Muscle layer of duodenum (tissue), 2 donors: ENCODE data around the gene PSTPIP2.

Source experiments
- H3K27ac ChIP-seq: one replicate; pipeline ENCODE4 v1.7.0; 2013; ENCODE audit warnings: mild to moderate bottlenecking, low read length
- H3K27me3 ChIP-seq: one replicate; pipeline ENCODE4 v1.7.0; 2013; ENCODE audit warnings: low read depth, mild to moderate bottlenecking, control low read depth, low read length
- H3K36me3 ChIP-seq, 2 donors: one replicate each; pipeline ENCODE4 v1.7.0; 2013; ENCODE audit warnings: low read length in 2 of 2, control low read depth in 1 of 2, mild to moderate bottlenecking in 1 of 2; ENCODE audit not compliant: insufficient read depth in 2 of 2, control insufficient read depth in 1 of 2
- H3K4me1 ChIP-seq, 2 donors: one replicate each; pipeline ENCODE4 v1.7.0; 2013; ENCODE audit warnings: low read length in 2 of 2, mild to moderate bottlenecking in 2 of 2, control low read depth in 1 of 2, moderate library complexity in 1 of 2; ENCODE audit not compliant: insufficient read depth in 2 of 2, control insufficient read depth in 1 of 2
- H3K4me3 ChIP-seq, 2 donors: one replicate each; pipeline ENCODE4 v1.7.0; 2013; ENCODE audit warnings: low read length in 2 of 2, low read depth in 1 of 2, mild to moderate bottlenecking in 1 of 2
- H3K9me3 ChIP-seq, 2 donors: one replicate each; pipeline ENCODE4 v1.7.0; 2013; ENCODE audit warnings: low read length in 2 of 2, control low read depth in 1 of 2, mild to moderate bottlenecking in 1 of 2; ENCODE audit not compliant: control insufficient read depth in 1 of 2
- donor health status: healthy.

The PSTPIP2 gene, protein sequence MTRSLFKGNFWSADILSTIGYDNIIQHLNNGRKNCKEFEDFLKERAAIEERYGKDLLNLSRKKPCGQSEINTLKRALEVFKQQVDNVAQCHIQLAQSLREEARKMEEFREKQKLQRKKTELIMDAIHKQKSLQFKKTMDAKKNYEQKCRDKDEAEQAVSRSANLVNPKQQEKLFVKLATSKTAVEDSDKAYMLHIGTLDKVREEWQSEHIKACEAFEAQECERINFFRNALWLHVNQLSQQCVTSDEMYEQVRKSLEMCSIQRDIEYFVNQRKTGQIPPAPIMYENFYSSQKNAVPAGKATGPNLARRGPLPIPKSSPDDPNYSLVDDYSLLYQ

DNA sequence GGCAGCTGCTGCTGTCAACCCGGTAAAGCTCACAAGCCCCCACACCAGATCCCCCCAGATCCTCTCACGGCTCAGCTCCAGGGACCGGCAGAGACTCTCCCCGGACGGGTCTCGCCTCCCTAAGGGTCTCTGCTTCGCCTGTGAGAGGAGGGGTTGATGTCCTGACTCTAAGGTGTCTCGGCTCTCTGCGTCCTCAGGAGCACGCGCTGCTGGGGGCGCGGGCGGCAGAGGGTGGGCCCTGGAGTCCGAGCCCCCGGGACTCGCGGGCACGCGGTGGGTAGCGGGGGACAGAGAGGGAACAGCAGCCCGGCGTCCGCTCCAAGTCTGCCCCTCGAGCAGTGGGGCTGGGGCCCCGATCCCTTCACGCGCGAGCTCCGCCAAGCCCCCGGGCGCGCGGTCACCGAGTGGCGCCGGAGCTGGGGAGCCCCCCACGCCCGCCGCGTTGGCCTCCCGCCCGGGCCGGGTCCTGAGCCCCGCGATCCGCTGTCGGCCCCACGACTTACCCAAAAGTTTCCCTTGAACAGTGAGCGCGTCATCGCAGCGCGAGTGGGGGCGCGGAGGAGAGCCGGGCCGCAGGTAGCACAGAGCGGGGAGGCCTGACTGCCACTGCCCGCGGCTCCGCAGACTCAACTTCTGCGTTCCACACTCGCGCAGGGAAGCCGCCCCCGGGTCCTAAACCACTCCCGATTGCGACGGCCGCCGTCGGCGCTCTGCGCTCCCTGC, at the start of gene PSTPIP2:
Gene PSTPIP2, minus strand, starts transcription at position 608 of the 723 bp plus-strand sequence. Its CDS starts 72 bp downstream, at position 536.
- no peaks in the 10 kb centered on the region for H3K27me3 ChIP-seq
- no peaks in the 10 kb centered on the region for H3K36me3 ChIP-seq
- H3K27ac ChIP-seq: no peak within 1 kb of the TSS
- no peaks in the 10 kb centered on the region for H3K9me3 ChIP-seq
- H3K4me1 ChIP-seq: peaks cover 0 to 21% of the 10 kb centered on the region in 2 donors
- H3K4me3 ChIP-seq: peak within 1 kb of the TSS; percentile 65 to 90

DNA sequence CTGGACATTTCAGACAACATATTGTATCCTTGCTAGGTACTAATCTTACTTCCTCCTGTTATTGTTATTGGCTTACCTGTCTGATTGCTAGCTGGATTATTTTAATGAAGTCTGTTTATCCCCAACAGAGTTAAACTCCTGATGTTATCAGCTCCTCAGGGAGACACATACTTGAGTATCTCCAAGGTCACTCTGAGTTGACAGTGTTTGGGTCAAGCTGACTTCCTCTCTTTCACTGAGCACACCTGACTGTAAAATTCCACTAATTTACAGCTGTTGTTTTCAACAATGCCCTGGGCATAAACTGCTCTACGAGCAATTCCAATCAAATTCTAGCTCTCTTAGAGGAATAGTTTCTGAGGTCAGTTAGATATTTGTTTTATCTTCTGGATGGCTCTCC, 41.7 kb upstream of the PSTPIP2 start:
- H3K27ac ChIP-seq: no peak overlapping the region
- no peak overlapping the region for H3K4me3 ChIP-seq
- no peaks in the 10 kb centered on the region for H3K9me3 ChIP-seq
- no peaks in the 10 kb centered on the region for H3K27me3 ChIP-seq
- no peaks in the 10 kb centered on the region for H3K4me1 ChIP-seq
- peaks cover 11 to 35% of the 10 kb centered on the region in 2 donors for H3K36me3 ChIP-seq

DNA sequence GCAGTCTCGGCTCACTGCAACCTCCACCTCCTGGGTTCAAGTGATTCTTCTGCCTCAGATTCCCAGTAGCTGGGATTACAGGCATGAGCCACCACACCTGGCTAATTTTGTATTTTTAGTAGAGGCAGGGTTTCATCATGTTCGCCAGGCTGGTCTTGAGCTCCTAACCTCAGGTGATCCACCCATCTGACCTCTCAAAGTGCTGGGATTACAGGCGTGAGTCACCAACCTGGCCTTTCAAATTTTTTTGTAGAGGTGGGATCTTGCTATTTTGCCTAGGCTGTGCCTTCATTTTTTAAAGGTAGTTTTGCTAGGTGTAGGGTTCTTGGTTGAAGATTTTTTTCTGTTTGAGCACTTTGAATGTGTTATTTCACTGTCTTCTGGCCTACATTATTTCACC, 38.3 kb upstream of the PSTPIP2 start:
- H3K36me3 ChIP-seq: peaks cover 6 to 27% of the 10 kb centered on the region in 2 donors
- no peak overlapping the region for H3K4me3 ChIP-seq
- H3K4me1 ChIP-seq: no peaks in the 10 kb centered on the region
- no peaks in the 10 kb centered on the region for H3K9me3 ChIP-seq
- H3K27ac ChIP-seq: no peak overlapping the region
- no peaks in the 10 kb centered on the region for H3K27me3 ChIP-seq

DNA sequence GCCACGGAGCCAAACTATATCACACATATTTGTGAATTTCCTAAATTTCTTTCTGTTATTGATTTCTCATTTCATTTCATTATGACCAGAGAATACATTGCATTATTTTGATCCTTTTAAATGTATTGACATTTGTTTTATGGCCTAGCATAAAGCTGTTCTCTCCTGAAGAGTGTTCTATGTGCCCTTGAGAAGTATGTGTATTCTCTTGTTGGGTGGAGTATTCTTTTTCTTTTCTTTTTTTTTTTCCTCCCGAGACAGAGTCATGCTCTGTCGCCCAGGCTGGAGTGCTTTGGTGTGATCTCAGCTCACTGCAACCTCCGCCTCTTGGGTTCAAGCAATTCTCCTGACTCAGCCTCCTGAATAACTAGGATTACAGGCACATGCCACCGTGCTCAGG, 37.3 kb upstream of the PSTPIP2 start:
- H3K36me3 ChIP-seq: peaks cover 0 to 17% of the 10 kb centered on the region in 2 donors
- H3K9me3 ChIP-seq: no peaks in the 10 kb centered on the region
- H3K4me3 ChIP-seq: no peak overlapping the region
- no peaks in the 10 kb centered on the region for H3K27me3 ChIP-seq
- peaks cover 0 to 6% of the 10 kb centered on the region in 2 donors for H3K4me1 ChIP-seq
- no peak overlapping the region for H3K27ac ChIP-seq

DNA sequence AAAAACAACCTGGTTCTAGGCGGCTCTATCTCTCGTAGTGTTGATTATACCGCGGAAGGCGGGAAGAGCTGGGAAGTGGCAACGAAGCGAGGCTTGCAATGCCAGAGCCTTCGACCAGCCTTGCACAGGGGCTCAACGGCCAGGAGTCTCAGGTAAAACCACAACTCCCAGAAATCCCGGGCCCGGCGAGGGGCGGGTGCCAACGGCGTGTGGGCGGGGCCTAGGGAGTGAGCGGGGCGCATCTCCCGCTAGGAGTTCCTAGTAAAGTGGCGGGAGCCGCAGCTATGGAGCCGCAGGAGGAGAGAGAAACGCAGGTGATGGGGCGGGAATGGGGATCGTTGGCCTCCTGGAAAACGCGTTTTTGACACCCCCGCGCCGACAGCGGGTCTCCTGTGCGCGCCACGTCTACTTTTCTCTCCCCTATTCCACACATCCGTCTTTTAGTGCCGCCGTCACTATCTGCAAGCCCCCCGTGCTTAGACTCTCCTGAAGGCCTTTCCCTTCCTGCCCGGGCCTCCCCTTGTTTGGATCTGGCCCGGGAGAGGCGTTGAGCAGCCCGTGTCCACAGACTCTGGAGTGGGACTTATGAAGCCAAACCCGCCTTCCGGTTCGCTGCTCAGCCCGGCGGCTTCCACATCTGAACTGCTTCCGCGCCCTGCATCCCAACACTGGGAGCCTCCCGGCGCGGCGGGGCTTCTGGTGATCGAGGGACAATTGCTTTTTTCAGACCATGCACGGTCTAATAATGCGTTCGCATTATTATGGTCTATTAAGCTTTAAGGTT, 32.3 kb upstream of the PSTPIP2 start, which contains the start of gene HAUS1:
Gene HAUS1, plus strand, starts transcription at position 258 of the 784 bp plus-strand sequence. Its CDS starts 27 bp downstream, at position 285.
- no peaks in the 10 kb centered on the region for H3K27me3 ChIP-seq
- H3K4me3 ChIP-seq: peak within 1 kb of the TSS; percentile 89 to 97
- H3K9me3 ChIP-seq: no peaks in the 10 kb centered on the region
- peak within 1 kb of the TSS; percentile 61 for H3K27ac ChIP-seq
- H3K4me1 ChIP-seq: peaks cover 0 to 11% of the 10 kb centered on the region in 2 donors
- peaks cover 0 to under 1% of the 10 kb centered on the region in 2 donors for H3K36me3 ChIP-seq

- peaks cover 0 to 28% of the 10 kb centered on the region in 2 donors for H3K4me1 ChIP-seq
- H3K36me3 ChIP-seq: peaks cover 0 to 6% of the 10 kb centered on the region in 2 donors
- no peak overlapping the region for H3K4me3 ChIP-seq
- no peaks in the 10 kb centered on the region for H3K9me3 ChIP-seq
- no peaks in the 10 kb centered on the region for H3K27me3 ChIP-seq
- no peak overlapping the region for H3K27ac ChIP-seq
Observed at GRCh38 chr18:46099463-46099862, 27.4 kb upstream of the PSTPIP2 start.

DNA sequence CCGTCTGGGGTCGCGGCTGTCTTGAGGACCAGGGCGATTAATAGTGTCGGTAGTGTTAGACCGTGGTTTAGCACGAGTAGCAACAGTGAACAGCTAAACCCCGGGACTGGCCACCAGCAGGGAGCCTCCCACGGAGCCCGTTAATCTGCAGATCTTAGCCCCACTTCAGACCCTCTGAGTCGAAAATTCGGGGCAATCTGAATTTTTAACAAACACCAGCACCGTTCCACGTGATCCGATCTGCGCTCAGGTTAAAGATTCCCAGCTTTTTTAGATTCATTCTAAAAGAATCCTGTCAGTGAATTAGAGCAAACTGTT, 26.5 kb upstream of the PSTPIP2 start:
- Histone ChIP-seq H3K4me1 (peaks cover 0 to 28% of the 10 kb centered on the region in 2 donors), H3K27me3 (no peaks in the 10 kb centered on the region), H3K9me3 (no peaks in the 10 kb centered on the region), H3K4me3 (peak overlapping the region; percentile 88 to 98), H3K36me3 (peaks cover 0 to 10% of the 10 kb centered on the region in 2 donors), H3K27ac (peak overlapping the region; percentile 90)

- H3K9me3 ChIP-seq: no peaks in the 10 kb centered on the region
- H3K36me3 ChIP-seq: peaks cover 0 to 10% of the 10 kb centered on the region in 2 donors
- peaks cover 0 to 33% of the 10 kb centered on the region in 2 donors for H3K4me1 ChIP-seq
- H3K27me3 ChIP-seq: no peaks in the 10 kb centered on the region
- H3K27ac ChIP-seq: peak within 1 kb of the TSS; percentile 99
- H3K4me3 ChIP-seq: peak within 1 kb of the TSS; percentile 88 to 98
Observed at GRCh38 chr18:46097801-46098615, 25.9 kb upstream of the PSTPIP2 start, which contains the start of gene ATP5F1A. Gene ATP5F1A (minus strand): TSS chr18:46098296. CDS start chr18:46098231, 65 bp downstream.

DNA sequence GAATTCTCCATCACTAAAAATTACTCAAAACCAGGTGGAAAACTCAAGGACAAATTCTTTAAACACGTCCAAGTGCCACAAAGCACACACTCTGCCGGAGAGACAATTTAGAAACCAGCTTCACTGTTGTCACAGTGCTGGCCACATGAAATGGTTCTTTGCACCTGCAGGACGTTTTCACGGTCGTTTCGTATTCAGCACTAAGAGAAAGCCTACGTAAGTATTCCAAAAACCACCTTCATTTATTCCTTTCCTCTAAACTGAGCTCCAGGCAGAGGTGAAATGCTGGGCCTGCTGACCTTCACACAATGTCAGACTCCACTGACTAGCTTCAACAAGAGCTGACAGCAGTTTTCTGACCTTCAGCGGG, 25.4 kb upstream of the PSTPIP2 start:
- H3K4me1 ChIP-seq: peaks cover 0 to 33% of the 10 kb centered on the region in 2 donors
- H3K9me3 ChIP-seq: no peaks in the 10 kb centered on the region

DNA sequence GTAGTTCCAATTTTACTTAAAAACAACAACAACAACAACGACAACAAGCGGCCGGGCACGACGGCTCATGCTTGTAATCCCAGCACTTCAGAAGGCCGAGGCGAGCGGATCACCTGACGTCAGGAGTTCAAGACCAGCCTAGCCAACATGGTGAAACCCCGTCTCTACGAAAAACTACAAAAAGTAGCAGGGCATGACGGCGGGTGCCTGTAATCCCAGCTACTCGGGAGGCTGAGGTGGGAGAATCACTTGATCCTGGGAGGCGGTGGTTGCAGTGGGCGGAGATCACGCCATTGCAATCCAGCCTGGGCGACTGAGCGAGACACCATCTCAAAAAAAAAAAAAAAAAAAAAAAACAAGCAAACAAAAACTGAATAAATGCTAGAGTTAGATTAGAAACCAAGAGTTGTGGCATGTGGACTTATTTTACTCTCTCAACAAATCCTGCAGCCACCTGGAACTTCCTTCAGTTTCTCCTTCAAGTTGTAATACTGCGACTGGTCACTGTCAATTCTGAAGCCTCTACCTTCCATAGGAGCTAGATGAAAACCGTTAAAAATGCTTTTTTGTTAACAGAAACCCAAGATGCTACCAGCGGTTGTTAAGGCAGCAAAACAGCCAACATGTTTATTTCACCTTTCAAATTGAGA, 24.7 kb upstream of the PSTPIP2 start:
- Histone ChIP-seq H3K27ac (peak overlapping the region; percentile 99), H3K36me3 (peaks cover 0 to 10% of the 10 kb centered on the region in 2 donors), H3K4me3 (peak overlapping the region; percentile 88 to 98), H3K4me1 (peaks cover 0 to 33% of the 10 kb centered on the region in 2 donors), H3K9me3 (no peaks in the 10 kb centered on the region), H3K27me3 (no peaks in the 10 kb centered on the region)

More for the DNA sequence above, 25.4 kb upstream of the PSTPIP2 start:
- Histone ChIP-seq H3K4me3 (peak overlapping the region; percentile 88 to 98), H3K27ac (peak overlapping the region; percentile 99), H3K36me3 (peaks cover 0 to 10% of the 10 kb centered on the region in 2 donors), H3K27me3 (no peaks in the 10 kb centered on the region)
